ENCODE data around the gene UACA.
A peak's percentile ranks its signal among the peaks of the same experiment; 100 is the strongest.
"Not testable (repeated sequence)": the region's sequence is repeated elsewhere in the genome, so short reads cannot be mapped to it uniquely, and the experiment has no call there.

UACA gene
- 0 to 2.9 reads per million in 2 donors for total RNA-seq

DNA sequence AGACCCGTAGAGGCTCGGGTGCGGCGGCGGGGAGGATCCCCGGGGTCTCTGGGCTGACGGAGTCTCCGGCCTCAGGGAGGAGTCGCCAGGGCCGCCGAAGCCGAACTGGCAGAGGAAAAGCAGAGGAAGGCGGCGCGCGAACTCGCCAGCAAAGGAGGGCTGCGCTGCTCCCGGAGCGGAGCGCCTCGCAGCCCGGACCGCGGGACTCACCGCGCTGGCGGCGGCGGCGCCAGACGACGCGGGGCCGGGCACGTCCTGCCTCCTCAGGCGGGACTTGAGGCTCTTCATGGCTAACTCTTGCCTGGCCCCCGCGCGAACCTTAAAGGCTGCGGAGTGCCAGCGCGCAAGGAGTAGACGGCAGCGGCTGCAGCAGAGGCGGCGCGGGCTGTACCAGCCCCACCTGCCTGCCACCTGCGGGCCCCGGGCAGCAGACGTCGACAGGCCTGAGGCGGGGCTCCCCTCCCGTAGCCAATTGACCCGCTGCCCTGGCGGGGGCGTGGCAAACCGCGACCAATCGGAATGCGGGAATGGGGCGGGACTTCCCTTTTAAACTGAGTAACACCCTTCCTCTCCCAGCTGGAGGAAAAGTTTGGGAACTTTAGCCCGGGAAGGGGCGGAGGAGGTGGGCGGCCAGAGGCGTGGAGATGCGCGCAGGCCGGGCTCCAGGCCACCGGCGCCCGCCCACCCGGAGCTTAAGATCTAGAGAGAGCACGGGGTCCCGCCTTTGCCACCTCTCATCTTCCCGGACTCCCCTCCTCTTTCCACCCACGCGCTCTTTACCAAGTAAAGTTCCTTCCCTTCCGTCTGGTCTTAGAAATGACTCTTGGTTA lies at the start of gene UACA:
TSS of gene UACA (minus strand) at position 439 of the 830 bp plus-strand sequence. CDS start at position 288, 151 bp downstream.
- peak; percentile 10 to 70 (median 52) for DNase-seq

- no peak for DNase-seq
Observed at GRCh38 chr15:70812827-70813364, 49.5 kb upstream of the UACA start.

GRCh38 chr15:70810916-70811578 lies 47.7 kb upstream of the UACA start:
- DNase-seq: no peak

DNA sequence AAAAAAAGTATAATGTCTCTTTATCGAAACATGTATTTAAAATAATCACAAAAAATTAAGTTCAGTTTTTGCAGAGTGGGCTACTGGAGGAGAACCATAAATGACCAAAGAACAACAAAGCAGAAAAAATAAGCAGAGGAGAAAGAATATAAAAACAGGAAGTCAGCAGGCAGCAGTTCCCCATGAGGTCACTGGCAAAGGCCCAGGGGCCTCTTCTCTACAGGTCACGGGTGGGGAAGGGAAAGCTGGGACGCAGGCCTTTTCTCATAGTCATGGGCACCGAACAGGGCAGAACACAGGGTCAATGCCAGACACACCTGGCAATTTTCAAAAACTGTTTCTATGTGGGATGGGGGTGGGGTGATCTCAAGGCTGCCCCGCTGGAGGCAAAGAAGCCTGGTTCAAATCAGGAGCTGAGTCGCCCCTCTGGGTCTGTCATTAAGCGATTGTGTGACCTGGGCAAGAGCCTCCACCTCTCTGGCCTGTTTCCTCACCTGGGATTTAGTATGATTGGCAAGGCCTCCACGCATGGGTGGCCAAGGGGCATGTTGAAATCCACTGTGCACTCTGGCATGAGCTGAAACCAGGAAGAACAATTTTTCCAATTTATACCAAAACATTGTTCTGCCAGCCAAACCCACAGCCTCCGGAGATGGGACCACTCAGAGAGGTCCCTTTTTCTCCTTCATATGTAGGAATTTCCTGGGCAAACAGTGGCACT lies 43.8 kb upstream of the UACA start:
- no peak for DNase-seq

DNA sequence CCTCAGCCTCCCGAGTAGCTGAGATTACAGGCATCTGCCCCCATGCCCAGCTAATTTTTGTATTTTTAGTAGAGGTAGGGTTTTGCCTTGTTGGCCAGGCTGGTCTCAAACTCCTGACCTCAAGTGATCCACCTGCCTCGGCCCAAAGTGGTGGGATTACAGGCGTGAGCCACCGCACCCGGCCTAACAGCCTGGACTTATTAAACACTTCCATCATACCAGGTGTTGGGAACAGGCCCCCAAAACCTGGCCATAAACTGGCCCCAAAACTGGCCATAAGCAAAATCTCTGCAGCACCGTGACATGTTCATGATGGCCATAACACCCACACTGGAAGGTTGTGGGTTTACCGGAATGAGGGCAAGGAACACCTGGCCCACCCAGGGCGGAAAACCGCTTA lies 41.0 kb upstream of the UACA start:
- DNase-seq: not testable (repeated sequence)

- DNase-seq: no peak
Observed at GRCh38 chr15:70802629-70803028, 39.3 kb upstream of the UACA start.

GRCh38 chr15:70801109-70801508 lies 37.8 kb upstream of the UACA start:
- no peak for DNase-seq

DNA sequence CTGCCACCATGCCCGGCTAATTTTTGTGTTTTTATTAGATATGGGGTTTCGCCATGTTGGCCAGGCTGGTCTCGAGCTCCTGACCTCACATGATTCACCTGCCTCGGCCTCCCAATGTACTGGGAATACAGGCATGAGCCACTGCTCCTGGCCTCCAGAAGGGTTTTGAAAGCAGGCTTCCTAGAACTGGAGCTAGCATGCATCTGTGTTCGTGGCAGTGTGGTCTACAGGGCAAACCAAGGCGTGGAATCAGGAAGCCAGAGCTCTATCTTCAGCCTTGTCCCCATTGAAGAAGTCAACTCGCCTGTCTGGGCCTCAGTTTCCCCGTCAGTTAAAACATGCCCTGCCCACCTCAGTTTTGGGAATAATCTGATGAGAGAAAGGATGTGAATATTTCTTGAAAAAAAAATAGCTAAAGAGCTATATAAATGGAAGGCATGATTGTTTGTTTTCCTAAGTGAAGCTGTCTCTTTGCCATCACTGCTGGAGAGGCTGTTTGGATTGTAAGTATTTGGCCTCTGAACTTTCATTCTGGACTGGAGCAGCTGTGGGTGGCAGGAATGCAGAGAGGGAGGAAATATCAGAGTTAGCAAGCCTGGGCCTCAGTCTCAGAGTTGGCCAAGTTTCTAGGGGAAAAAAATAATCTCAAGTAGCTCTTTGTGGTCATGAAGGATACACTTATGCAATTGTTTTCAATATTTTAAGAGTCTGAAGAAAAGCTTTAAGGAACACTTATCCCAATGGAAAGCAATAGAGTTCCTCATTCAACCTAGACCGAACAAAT lies 36.5 kb upstream of the UACA start:
- no peak for DNase-seq

DNA sequence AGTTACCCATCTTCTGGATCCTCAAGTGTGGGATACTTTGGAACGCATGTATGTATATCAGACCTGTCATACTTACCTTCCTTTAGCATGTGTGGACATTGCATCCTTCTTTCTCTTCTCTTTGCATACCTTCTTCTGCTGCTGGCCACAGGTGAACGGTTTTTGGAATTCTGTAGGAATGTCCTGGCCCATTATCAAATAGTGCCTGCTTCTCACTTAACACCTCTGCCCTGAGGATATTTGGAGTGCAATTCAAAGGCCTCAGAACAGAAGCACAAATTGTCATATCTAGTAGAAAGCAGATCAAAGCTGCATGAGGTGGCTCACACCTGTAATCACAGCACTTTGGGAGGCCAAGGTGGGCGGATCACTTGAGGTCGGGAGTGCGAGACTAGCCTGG lies 34.1 kb upstream of the UACA start:
- no peak for DNase-seq

- no peak for DNase-seq
Observed at GRCh38 chr15:70796516-70797310, 33.4 kb upstream of the UACA start.

DNA sequence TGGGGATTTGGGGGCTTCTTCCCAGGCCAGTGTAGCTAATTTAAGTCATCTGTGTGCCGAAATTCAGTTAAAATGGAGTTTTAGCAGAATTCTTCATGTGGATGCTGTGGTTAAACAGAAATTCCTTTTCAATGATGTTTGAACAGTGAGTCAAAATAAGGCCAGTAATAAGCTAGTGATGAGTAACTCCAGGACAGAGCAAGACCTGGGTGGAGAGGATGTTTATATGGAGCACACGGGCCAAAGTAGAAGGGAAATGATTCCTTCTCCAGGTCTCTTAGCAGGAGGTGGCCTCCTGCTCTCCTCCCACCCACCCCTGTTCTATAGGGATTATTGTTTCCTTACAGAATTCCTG lies 31.9 kb upstream of the UACA start:
- no peak for DNase-seq

DNA sequence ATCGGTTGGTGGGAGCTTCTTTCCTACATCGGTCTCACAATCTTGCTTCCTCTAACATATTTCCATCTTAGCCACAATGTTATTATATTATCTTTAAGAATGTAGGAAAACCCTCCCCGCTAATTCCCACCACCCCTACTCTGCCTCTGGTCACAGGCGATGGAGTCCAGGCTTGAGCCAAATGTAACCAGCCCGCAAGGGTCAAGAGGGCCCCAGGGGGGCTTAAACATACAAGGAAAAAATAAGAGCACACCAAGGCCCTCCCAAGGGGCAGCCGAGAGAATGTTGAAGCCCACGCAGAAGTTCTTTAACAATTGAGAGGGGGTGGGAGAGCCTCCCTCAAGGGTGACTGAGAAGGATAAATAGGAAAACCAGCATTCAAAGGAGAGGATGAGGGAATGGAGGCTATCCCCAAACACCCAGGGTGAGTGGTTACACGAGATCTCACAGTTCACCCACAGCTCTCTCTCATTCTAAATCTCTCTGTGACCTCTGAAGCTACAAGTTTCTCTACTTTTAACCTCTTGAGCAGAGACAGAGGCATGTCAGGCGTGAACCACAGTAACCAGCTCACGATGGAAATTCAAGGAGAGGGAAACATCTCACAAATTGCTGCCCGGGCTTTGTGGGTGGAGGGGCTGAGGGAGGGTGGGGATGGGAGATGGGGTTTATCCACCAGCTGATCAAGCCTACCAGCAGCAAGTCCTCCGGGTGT lies 31.4 kb upstream of the UACA start:
- no peak for DNase-seq

DNA sequence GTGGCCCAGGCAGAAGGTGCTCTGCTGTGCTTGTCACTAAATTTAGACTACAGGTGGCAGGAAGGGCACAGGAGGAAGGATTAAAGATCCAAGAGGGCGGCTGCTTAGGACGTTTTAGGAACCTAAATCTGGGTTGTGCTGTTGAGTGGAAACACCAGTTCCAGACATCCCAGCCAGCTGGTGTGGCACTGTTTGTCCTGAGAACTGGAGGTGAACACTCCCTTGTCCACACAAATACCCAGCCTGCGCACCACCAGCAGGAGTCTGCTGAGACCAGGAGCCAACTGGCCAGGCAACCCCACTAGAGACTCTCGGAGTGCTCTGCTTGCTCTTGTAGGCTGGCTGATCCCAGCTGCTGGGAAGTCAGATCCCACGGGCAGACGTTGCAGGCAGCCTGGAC lies 30.3 kb upstream of the UACA start:
- no peak for DNase-seq

GRCh38 chr15:70792171-70792573 lies 28.8 kb upstream of the UACA start:
- no peak for DNase-seq

GRCh38 chr15:70791259-70791658 lies 27.9 kb upstream of the UACA start:
- no peak for DNase-seq

- no peak for DNase-seq
Observed at GRCh38 chr15:70789213-70789612, 25.9 kb upstream of the UACA start.

DNA sequence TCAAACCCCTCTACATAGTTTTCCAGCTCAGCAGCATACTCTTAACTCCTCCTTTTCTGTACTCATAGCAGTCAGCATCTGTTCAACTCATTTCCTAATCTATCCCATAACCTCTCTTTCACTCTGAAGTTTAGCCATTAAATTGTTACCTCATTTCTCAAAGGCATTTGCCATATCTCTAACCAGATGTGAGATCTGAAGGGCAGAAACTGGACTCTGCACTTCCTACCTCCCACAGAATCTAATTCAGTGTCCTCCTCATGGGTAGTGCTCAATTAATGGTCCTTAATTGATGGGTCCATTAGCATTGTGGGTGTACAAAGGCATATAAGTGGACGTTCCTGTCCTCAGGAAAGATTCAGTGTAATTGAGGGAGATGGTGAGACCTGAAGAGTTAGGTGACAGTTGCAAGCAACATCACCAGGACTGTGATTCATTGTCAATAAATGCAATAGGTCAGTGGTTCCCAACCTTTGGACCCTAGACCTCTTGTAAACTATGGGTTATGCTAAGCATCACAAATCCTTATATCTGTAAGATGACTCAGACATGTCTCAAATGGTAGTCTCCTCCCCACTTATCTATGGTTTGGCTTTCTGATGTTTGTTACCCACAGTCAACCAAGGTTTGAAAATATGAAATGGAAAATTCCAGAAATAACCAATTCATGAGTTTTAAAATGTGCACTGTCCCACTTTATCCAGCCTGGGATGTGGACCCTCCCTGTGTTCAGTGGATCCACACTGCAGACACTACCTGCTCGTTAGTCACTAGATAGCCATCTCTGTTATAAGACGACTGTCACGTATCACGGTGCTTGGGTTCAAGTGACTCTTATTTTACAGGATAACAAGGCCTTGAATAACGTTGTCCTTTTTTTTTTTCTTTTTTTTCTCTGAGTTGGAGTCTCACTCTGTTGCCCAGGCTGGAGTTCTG lies 25.0 kb upstream of the UACA start:
- no peak for DNase-seq

- no peak for DNase-seq
Observed at GRCh38 chr15:70786996-70787395, 23.6 kb upstream of the UACA start.

- no peak for DNase-seq
Observed at GRCh38 chr15:70783610-70784022, 20.3 kb upstream of the UACA start.

GRCh38 chr15:70783041-70783440 lies 19.7 kb upstream of the UACA start:
- DNase-seq: no peak

Measured in T-helper 2 cell (primary cell).